Adipose tissue (tissue), 3 donors: ENCODE measurements around the gene SERPIND1. TPM values are rescaled to one million over a fixed set of nuclear protein-coding genes. Genes with fewer than 3 reads are reported as not detected.

Source experiments
- H3K27ac ChIP-seq: one replicate; pipeline ENCODE4 v1.5.1; 2013; ENCODE audit warnings: low read depth, low read length
- WGBS, 3 donors: extraction: QIAGEN DNeasy Blood & Tissue Kit; methylation state at CpG; one replicate each; pipeline ENCODE4 v1.1.7; 2013; 5-methylcytosine and 5-hydroxymethylcytosine counted together
- polyA plus RNA-seq, 3 donors: library from polyadenylated mRNA; stranded (reverse); fragments of 200-250 nt; gene quantifications; one replicate each; pipeline ENCODE4 v1.2.3, GENCODE V29; 2013
- donor health status: healthy with polysubstance abuse.
- donor health status: Bipolar disorder and iron deficiency.
- donor health status: healthy.

The SERPIND1 gene
- polyA plus RNA-seq, 3 donors, result 0.09 to 3.5 (median 0.24) TPM

DNA sequence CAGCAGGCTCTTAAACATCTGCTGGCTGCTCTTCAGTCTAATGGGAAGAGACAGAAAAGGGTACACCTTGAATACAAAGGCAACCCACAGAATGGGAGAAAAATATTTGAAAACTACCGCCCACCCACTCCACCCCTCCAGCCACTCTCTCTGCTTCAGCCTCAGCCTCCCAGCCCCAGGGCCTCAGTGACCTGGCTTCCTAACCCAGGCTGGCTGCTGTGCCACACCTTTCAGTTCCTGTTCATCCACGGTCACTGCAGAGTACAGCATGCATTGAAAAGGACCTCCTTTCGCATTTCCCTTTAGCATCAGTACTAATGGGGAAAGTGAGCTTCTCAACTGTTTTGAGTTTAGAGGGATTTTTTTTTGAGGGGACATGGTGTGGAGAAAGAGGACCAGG, 28.8 kb upstream of the SERPIND1 start:
- H3K27ac ChIP-seq, result no peak overlapping the region
- WGBS, 3 donors, result 85 to 94% (median 88%) methylated on average over 3 of the region's 3 CpGs

DNA sequence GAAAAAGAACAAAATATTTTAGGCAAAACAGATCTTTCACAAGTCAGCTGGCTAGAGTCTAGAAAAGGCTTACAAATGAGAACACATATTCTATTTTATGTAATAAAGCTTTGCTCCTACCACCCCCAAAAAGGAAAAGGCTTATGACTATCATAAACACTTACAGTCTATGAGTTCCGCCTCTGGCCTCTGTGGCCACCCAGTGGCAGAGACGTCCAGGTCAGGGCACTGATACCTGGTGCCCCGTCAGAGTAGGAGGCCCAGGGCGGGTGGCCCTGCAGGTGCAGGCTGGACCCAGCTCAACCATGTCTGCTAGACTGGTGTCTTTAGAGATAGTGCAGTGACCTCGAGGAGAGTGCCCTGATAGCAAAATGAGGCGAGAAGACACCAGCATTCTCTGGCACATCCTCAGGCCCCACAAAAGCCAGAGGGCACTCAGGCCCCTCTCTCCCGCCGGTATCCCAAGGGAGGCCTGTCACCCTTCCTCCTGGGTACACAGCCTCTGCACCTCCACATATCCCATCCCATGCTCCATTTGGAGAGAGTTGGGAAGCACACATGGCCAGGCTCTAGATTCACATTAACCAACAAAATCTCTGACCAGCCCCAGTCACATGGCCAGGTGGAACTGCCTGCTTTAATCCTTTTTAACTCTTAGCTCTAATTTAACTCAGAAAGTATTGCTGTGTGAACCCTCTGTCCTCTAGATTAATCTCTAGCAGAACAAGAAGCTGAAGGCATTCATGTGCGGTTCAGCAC, 27.3 kb upstream of the SERPIND1 start:
- H3K27ac ChIP-seq, result no peak overlapping the region
- WGBS, 3 donors, result 89 to 93% (median 92%) methylated on average over 9 of the region's 9 CpGs

DNA sequence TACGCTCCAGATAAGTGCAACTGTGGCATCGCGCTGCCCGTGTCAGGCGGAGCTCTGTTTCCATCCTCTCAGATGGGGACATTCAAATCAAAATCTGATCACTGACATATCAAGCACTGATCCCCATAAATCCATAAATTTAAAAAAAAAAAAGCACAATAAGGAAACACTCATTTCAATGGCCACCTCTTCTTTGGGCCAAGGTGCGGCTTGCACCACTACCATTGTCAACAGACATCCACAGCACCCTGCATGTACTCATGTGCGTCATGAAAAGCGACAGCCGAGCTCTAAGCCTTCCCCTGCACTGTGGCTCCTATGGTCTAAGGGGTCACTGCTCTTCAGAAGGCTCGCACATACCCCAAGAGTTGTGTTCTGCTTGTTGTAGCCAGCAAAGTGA, 26.7 kb upstream of the SERPIND1 start:
- no peak overlapping the region for H3K27ac ChIP-seq

DNA sequence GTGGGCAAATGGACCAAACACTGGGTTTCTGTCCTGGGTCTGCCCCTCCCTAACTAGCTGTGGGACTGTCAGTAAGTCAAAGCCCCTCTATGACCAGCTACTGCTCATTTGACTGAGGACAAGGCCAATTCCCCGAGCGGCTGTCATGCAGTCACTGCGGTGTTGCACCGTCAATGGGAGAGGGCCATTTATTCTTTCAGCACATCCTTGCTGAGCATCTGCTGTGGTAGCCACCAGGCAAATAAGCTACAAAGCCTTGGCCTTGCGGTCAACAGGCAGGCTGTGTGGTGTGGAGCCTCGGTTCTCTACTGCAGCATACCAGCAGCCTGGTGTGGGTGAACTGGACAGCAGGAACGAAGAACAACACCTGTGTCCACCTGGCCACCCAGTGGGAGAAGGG, 25.8 kb upstream of the SERPIND1 start:
- 95 to 97% (median 96%) methylated on average over 7 of the region's 7 CpGs for WGBS, 3 donors
- H3K27ac ChIP-seq, result no peak overlapping the region

More for the DNA sequence above, 26.7 kb upstream of the SERPIND1 start:
- WGBS, 3 donors, result 91 to 98% (median 95%) methylated on average over 10 of the region's 10 CpGs

DNA sequence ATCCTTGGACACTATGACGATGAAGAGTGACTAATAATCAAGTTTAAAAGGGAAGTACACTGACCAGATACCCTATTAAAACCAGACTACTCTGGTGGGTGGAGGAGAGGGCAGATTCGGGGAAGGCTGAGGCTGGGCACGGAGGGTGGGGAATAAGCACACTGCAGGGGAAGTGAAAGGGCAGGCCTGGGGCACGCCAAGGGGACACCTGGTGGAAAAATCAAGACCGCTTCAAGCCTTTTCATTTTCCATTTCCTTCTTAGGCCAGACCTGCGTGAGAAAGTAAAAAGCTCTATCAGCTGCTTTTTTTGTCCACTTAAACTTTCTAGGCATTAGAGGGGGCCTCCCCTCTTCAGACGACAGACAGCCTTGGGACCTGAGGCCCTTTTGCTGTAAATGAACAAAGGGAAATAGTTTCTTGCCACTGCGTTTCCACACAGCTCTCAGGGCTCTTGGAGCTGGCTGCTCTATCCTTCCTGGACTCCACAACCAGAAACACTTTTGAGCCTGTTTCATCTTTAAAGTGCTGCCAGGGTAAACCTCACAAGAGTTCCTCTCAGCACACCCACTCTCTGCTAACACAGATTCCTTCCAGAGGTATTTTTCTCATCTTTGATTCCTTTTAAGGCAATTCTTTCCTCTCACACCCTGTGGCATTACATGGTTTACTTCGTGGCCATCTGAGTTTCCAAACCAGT, 25.0 kb upstream of the SERPIND1 start:
- H3K27ac ChIP-seq, result no peak overlapping the region
- WGBS, 3 donors, result 62 to 69% (median 66%) methylated on average over 9 of the region's 9 CpGs

DNA sequence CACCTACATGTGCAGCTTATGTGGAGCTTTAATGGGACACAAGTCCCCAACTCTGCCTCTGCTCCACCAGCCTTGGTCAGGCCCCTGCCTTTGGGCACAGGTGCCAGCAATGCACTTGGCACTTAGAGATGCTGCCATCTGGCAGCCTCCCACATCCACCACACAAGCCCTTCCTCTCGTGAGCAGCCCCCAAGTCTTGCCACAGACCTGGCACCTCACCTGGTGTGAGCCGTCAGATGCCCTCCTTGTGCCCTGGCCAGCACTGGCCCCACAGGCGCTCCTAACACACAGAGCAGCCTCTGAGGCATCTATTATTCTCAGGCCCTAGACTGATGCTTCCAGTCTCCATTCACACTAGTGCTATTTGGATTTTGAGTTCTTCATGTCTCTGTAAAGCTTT, 24.5 kb upstream of the SERPIND1 start:
- no peak overlapping the region for H3K27ac ChIP-seq
- WGBS, 3 donors, result 62 to 89% (median 88%) methylated on average over 3 of the region's 3 CpGs

DNA sequence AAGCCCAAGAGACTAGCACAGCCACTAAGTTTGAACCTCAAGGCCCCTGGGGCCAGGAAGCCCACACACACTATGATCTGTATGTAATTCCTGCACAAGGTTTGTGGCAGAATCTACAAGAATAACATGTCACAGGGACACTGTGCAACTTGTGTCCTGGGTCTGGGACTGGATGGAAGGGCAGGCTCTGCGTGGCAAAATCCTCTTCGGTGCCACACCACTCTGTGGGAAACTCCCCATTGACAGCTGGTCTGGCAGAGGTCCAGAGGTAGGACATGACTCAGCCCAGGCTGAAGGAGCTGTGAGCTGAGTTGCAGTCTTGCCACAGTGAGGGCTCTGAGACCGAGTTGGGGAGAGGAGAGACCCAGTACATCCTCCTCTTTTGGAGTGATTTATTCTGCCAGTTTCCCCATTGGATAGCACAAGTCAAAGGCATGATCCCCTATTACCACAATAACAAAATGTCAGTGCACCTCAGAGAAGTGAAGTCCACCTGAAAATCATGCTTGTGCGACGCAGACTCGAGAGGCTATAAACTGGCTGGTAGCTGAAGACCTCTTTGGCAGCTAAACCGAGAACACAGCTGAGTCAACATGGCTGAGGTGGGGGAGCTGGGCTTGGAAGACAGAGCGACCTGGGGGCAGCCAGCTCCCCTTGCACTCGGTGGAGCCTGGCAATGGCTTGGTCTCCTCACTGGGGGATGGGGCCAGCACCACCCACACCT, 23.3 kb upstream of the SERPIND1 start:
- WGBS, 3 donors, result 62 to 68% (median 67%) methylated on average over 9 of the region's 9 CpGs
- no peak overlapping the region for H3K27ac ChIP-seq

DNA sequence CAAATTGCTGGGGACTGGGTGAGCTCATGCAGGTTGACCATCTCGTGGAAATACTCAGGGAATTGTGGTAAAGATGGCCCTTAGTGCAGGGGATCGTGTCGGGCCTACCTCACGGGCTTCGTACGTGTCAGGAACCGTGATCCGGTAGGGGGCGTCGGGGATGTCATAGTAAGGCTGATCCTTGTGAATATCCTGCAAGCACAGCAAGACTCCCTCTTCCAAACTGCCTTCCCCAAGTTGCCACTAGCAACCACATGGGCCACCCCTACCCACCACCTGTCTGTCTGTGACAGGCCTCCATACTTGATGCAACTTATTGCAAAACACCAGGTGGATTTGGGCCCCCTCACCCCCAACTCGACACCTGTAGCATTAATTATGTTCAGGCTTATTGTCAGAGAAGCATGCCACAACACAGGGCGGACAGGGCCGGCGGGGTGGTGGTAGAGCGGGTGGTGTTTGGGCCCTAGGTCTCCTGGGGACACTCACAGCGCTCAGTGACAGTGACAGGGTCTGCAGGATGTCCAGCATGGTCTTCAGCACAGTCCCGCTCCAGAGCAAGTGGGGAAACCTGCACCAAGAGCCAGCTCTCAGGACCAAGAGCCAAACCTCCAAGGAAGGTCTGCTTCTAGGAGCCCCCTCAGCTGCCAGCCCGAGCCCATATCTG, 22.6 kb upstream of the SERPIND1 start:
- WGBS, 3 donors, result 90 to 94% (median 92%) methylated on average over 18 of the region's 18 CpGs
- no peak overlapping the region for H3K27ac ChIP-seq

DNA sequence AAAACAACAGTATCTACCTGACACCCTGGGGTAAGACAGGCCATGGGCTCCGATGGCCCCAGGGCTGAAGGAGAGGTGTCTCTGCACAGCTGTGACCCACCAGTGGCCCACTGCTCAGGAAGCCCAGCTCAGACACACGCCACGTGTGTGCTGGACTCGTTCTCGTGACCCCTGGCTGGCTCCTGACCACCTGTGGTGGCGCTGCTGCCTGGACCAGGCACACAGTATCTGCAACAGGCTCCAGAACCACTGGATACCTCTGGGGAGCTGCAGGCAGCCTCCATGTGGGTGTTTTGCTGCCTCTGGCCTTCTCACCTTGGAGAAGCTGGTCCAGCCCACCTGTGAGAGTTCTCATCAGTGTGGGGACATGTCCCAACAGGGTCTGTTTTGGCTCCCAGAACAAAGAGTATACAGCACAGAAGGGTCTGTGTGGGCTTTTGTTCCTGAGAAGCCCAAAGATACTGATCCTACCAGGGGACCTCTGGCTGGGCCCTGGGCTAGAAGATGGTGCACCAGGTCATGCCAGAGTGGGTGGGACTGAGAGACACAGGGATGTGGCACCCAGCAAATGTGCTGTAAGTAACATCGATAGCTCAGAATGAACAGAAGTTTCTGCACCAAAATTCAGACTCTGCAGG, 21.7 kb upstream of the SERPIND1 start:
- no peak overlapping the region for H3K27ac ChIP-seq
- WGBS, 3 donors, result 95 to 96% (median 95%) methylated on average over 7 of the region's 7 CpGs

DNA sequence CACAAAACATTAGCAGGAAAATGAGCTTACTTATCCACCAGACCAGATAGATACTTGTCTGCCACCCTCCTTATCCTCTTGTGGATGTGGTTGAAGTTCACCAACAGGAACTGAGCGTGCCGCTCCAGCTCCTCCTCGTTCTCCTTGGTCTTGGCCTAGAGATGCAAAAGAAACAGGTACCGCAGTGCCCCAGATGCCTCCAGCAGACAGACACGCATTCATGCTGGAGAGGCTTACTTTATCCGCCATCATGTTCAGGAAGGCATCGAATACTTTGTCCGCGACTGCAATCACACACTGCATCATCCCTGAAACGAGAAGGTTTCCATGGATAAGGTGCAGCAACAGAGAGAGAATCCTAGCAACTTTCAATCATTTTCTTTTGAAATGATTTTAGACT, 21.0 kb upstream of the SERPIND1 start:
- H3K27ac ChIP-seq, result no peak overlapping the region
- WGBS, 3 donors, result 93 to 98% (median 95%) methylated on average over 10 of the region's 10 CpGs

DNA sequence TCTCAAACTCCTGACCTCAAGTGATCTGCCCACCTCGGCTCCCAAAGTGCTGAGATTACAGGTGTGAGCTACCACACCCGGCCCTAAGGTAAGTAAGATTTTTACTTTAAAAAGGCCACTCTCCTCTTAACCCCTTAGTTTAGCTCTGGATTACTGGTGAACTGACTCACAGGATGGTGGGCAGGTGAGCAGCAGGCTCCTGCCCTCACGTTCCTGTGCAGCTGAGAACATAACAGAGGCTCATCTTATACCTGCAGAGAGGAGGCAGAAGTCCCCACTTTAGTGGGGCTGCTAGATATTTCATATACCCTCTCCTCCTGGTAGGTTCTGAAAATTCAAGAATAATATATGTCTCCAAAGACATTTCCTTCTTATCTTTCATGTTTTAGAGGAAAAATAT, 17.1 kb upstream of the SERPIND1 start:
- 93 to 97% (median 96%) methylated on average over 3 of the region's 3 CpGs for WGBS, 3 donors

DNA sequence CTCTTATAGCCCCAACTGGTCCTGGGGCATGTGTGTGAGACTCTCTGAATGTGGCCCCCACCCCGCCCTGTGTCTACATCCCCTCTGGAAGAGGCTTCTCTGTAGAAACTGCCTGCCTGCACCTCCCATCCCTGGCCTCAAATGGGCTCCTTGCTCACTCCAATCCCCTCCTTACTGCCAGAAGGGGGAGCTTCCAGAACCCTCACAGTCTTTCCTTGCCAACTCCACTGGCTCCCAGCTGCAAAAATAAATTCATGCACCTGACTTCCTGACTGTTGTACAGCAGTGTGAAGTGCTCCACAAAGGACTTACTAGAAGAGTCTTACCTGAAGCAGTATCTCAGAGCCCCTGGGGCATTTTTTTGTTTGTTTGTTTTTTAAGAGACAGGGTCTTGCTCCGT, 15.2 kb upstream of the SERPIND1 start:
- 98 to 100% (median 98%) methylated on average over 2 of the region's 2 CpGs for WGBS, 3 donors
- H3K27ac ChIP-seq, result no peak overlapping the region

More for the DNA sequence above, 17.1 kb upstream of the SERPIND1 start:
- H3K27ac ChIP-seq, result no peak overlapping the region

DNA sequence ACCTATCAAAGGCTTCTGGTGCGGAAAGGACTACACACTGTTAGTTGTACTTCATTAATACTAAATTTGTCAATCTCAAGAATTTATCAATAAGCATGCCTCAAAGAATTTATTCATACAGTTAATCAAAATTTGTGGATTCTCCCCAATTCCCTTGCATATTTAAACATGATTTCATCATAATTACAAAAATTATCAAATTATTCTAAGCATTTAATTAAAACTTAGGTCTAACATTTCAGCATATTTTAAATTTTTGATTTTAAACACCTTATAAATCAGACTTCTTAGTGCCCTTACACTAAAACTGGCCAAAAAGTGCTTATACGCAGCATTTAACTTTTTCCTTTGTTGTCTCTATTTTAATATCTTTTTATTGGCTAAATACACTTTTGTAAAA, 13.8 kb upstream of the SERPIND1 start:
- WGBS, 3 donors, result 95 to 99% (median 99%) methylated on average over 2 of the region's 2 CpGs
- H3K27ac ChIP-seq, result no peak overlapping the region

DNA sequence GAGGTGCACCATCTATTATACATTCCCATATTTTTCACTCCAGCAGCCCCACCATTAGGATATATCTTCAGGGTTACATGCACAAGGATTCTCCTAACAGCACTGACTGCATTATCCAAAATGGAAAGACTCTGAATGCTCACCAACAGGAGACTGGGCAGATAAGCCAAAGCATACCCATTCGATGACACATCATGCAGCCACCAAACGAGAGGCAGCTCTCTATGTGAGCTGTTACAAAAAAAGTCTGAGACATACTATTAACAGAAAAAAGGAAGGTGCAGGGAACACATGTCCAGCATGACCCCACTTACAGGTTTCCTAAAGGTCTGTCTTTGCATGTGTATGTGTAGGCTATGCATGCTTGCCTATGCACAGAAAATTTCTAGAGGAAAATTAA, 12.4 kb upstream of the SERPIND1 start:
- H3K27ac ChIP-seq, result no peak overlapping the region
- WGBS, 3 donors, result 81 to 96% (median 84%) methylated on average over 2 of the region's 2 CpGs

DNA sequence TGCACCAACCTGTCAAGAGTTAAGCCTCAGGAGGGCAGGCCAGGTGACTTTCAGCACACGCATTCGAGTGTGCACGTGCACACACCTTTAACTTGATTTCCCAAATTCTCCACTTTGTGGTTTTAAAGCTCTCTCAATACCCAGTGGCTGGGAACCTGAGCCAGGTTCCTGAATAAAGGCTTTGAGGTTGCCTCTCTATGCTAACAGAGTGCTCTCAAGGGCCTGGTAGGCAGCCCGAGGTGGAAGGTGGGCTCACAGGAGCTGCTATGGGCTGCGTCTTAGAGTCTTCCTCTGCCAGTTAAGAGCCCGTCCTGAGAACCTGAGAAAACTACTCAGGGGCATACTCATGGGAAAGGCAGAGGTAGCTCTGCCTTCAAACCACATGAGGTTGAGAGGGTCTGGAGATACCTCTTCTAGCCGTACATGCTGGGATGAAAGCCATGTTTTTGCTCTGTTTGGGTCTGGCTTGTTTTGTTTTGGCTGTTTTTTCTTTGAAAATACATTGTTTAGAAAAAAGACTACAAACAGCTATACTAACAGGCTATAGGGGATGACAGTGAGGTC, 11.6 kb upstream of the SERPIND1 start:
- 89 to 98% (median 91%) methylated on average over 7 of the region's 7 CpGs for WGBS, 3 donors
- H3K27ac ChIP-seq, result no peak overlapping the region

DNA sequence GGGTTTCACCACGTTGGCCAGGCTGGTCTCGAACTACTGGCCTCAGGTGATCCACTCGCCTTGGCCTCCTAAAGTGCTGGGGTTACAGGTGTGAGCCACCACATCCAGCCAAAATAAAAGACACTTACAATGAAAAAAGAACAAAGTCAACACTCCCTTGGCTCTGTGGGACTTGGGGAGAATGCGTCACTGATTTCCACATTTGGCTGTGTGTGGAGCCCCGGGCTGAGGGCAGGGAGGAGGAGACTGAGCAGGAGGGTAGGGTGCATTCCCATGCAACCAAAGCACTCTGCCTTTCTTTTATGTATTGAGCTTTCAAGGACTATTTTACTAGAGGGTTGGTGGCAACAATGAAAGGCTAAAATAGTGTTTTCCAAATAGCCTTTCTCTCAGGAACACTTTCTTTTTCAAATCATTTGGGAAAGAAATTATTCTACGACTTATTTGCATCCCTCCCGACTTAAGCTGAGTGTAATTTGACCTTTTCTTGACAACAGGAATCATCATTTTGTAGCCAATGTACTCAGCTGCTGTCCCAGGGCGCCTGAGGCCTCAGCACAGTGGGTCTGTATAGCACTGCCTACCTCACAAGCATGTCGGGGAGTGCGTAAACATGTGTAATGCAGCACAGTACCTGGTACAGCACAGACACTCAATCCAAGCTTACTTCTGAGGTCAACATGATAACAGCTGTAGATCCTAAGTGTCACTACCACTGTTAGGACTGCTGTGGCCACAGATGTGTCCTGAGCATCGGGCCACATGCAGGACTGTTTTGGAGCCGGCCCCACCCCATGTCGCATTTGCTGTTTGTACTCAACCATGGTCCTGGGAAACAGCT, 10.1 kb upstream of the SERPIND1 start:
- no peak overlapping the region for H3K27ac ChIP-seq
- WGBS, 3 donors, result 75 to 84% (median 76%) methylated on average over 13 of the region's 13 CpGs

DNA sequence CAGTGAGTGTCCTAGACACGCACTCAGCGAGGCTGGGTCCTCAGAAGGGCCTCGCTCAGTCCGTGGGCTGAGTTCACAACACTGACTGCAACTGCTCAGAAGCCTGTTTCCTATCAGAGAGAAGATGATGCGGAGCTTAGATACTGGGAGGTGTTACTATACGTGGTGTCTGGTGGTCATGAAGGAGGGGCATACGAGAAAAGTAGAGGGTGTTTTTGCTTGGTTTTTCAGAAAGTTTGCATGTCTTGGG, 9.5 kb upstream of the SERPIND1 start:
- 81 to 88% (median 87%) methylated on average over 7 of the region's 7 CpGs for WGBS, 3 donors
- H3K27ac ChIP-seq, result no peak overlapping the region

DNA sequence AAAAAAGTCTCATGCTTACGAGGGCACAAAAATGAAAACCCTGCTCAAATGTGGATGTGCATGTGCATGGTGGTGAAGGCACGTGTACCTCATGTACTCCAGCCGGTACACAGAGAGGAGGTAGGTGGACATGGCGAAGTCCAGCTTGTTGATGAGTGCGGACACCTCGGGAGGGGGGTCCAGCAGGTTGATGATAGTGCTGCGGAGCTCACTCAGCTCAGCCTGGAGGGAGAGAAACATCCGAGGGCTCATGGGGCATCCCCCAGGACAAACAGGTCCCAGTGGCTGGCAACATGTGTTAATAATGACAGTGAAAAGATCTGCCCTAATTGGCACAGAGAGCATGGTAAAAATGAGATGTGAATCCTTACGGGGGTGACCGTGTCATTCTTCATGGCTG, 9.2 kb upstream of the SERPIND1 start:
- 96 to 98% (median 97%) methylated on average over 10 of the region's 10 CpGs for WGBS, 3 donors
- no peak overlapping the region for H3K27ac ChIP-seq
